OCI-LY7 (cell line): Measurements from ENCODE around the gene VIPR2. TPM values are rescaled to one million over a fixed set of nuclear protein-coding genes. Genes with fewer than 3 reads are reported as not detected.
"Not testable (repeated sequence)": the region's sequence is repeated elsewhere in the genome, so short reads cannot be mapped to it uniquely, and the experiment has no call there.

Experiments used
- BruUV-seq: library from RNA; stranded (reverse); fragments of 400-500 nt; replicated peaks from 2 replicates; lab custom pipeline; 2021; lab: Mats Ljungman, UMichigan
- CTCF ChIA-PET: fragments of 300-600 bp; sonication (Branson Sonifier 250); formaldehyde crosslinking; loops from one replicate; lab custom pipeline; 2022; ENCODE audit warnings: antibody characterized with exemption; ENCODE audit not compliant: unreplicated experiment; lab: Charles Lee
- POLR2A ChIA-PET: fragments of 300-600 bp; sonication (Branson Sonifier 250); formaldehyde crosslinking; loops from one replicate; lab custom pipeline; 2022; ENCODE audit warnings: antibody characterized with exemption; lab: Charles Lee
- DNase-seq: peaks from one replicate; pipeline ENCODE4 v3.0.0-alpha.2; 2015; ENCODE audit warnings: low spot score
- H2AFZ ChIP-seq: fragments of 200-600 bp; sonication (generic), shearing (Covaris generic); 2 replicates; pipeline ENCODE4 v1.6.1; 2014; ENCODE audit warnings: mild to moderate bottlenecking, antibody characterized with exemption, low read length, moderate library complexity
- H3K27ac ChIP-seq: fragments of 200-600 bp; sonication (generic); 2 replicates; pipeline ENCODE4 v1.5.1; 2014; ENCODE audit warnings: mixed run types, low read depth, mild to moderate bottlenecking, moderate library complexity, low read length, inconsistent platforms; ENCODE audit not compliant: poor library complexity, severe bottlenecking
- H3K36me3 ChIP-seq: fragments of 200-600 bp; sonication (generic); 2 replicates; pipeline ENCODE4 v1.6.1; 2014; ENCODE audit warnings: mild to moderate bottlenecking, antibody characterized with exemption, low read length, moderate library complexity, mixed read lengths; ENCODE audit not compliant: insufficient read depth
- H3K4me1 ChIP-seq: fragments of 200-600 bp; sonication (generic); 2 replicates; pipeline ENCODE4 v1.5.1; 2014; ENCODE audit warnings: mild to moderate bottlenecking, low read length; ENCODE audit not compliant: insufficient read depth, poor library complexity, severe bottlenecking
- H3K4me2 ChIP-seq: fragments of 200-600 bp; sonication (generic); 2 replicates; pipeline ENCODE4 v1.6.1; 2014; ENCODE audit warnings: mild to moderate bottlenecking, low read length
- H3K4me3 ChIP-seq: fragments of 200-600 bp; sonication (generic); 2 replicates; pipeline ENCODE4 v1.5.1; 2014; ENCODE audit warnings: mild to moderate bottlenecking, low read depth, low read length; ENCODE audit not compliant: poor library complexity, severe bottlenecking
- H3K79me2 ChIP-seq: fragments of 200-600 bp; sonication (generic); 2 replicates; pipeline ENCODE4 v1.6.1; 2016; ENCODE audit warnings: low read depth, mild to moderate bottlenecking, low read length, moderate library complexity, mixed read lengths; ENCODE audit not compliant: insufficient read depth
- H3K9me2 ChIP-seq: fragments of 200-600 bp; sonication (generic); 2 replicates; pipeline ENCODE4 v1.6.1; 2016; ENCODE audit warnings: mild to moderate bottlenecking, low read length, mixed read lengths; ENCODE audit not compliant: insufficient read depth
- H3K9me3 ChIP-seq: fragments of 200-600 bp; sonication (generic); 2 replicates; pipeline ENCODE4 v1.6.1; 2014; ENCODE audit warnings: mild to moderate bottlenecking, mixed run types, low read length, mixed read lengths
- H4K20me1 ChIP-seq: fragments of 200-600 bp; sonication (generic); 2 replicates; pipeline ENCODE4 v1.6.1; 2014; ENCODE audit warnings: mild to moderate bottlenecking, antibody characterized with exemption, low read length, moderate library complexity, mixed read lengths; ENCODE audit not compliant: insufficient read depth
- CTCF ChIP-seq: fragments of 200-600 bp; sonication (generic); conservative IDR thresholded peaks from 2 replicates; pipeline ENCODE4 v1.5.1; 2014; ENCODE audit warnings: mild to moderate bottlenecking, antibody characterized with exemption, low read length, moderate library complexity, mixed read lengths
- EZH2phosphoT487 ChIP-seq: fragments of 200-600 bp; sonication (generic); IDR thresholded peaks from 2 replicates; pipeline ENCODE4 v1.6.1; 2018; ENCODE audit warnings: low read depth, borderline replicate concordance, mild to moderate bottlenecking, mixed run types, antibody characterized with exemption, low read length, moderate library complexity, mixed read lengths
- intact Hi-C: fragments of 100-400 bp; cut with micrococcal nuclease; formaldehyde crosslinking; loops from one replicate; pipeline ENCODE4 v1.10.0; 2022; ENCODE audit not compliant: unreplicated experiment
- total RNA-seq, 2 experiments: library from RNA; depleted of rRNA in 1 of 2; stranded (reverse); fragments of >200 nt in 1 of 2; shearing (Covaris generic) in 1 of 2; gene quantifications; 2 replicates each; pipeline ENCODE4 v1.2.3, GENCODE V29; 2014 to 2022

VIPR2 gene
- total RNA-seq, 2 experiments from 2014 or later = not detected

- ChIA-PET CTCF (no interaction called here), POLR2A (no interaction called here)
- H3K9me3 ChIP-seq = no peaks in the 10 kb centered on the region
- H3K4me3 ChIP-seq = no peak overlapping the region
- H3K27ac ChIP-seq = no peak overlapping the region
- no peaks in the 10 kb centered on the region for H3K36me3 ChIP-seq
- no peaks in the 10 kb centered on the region for H4K20me1 ChIP-seq
- H3K79me2 ChIP-seq = no peaks in the 10 kb centered on the region
- H2AFZ ChIP-seq = no peak overlapping the region
- H3K9me2 ChIP-seq = no peaks in the 10 kb centered on the region
- TF ChIP-seq EZH2phosphoT487 (no peak), CTCF (no peak)
- no peak overlapping the region for H3K4me2 ChIP-seq
- no peak for DNase-seq
- intact Hi-C loops = no loop called here
- BruUV-seq = no TSS peak
- H3K4me1 ChIP-seq = no peaks in the 10 kb centered on the region
Observed at GRCh38 chr7:159136013-159136412, 8.7 kb downstream of the VIPR2 start.

GRCh38 chr7:159132670-159133443 lies 11.8 kb downstream of the VIPR2 start:
- H4K20me1 ChIP-seq, DNase-seq, H3K79me2 ChIP-seq, H2AFZ ChIP-seq, BruUV-seq, POLR2A ChIA-PET, H3K27ac ChIP-seq, H3K4me2 ChIP-seq, H3K4me1 ChIP-seq, H3K36me3 ChIP-seq, H3K4me3 ChIP-seq, H3K9me2 ChIP-seq, H3K9me3 ChIP-seq, CTCF ChIA-PET: not testable (repeated sequence)
- intact Hi-C loops = loop anchor here (2.0 kb wide), 1 partner anchor 30 kb away; no protein-coding TSS in a partner anchor

- no TSS peak for BruUV-seq
- no peak overlapping the region for H3K4me2 ChIP-seq
- no peaks in the 10 kb centered on the region for H3K9me2 ChIP-seq
- H3K27ac ChIP-seq = no peak overlapping the region
- no peaks in the 10 kb centered on the region for H3K9me3 ChIP-seq
- intact Hi-C loops = no loop called here
- H2AFZ ChIP-seq = no peak overlapping the region
- H3K4me1 ChIP-seq = no peaks in the 10 kb centered on the region
- H3K4me3 ChIP-seq = no peak overlapping the region
- no peak for DNase-seq
- ChIA-PET POLR2A (no interaction called here), CTCF (no interaction called here)
- H4K20me1 ChIP-seq = no peaks in the 10 kb centered on the region
- no peak for TF ChIP-seq CTCF
- no peak for TF ChIP-seq EZH2phosphoT487
- no peaks in the 10 kb centered on the region for H3K79me2 ChIP-seq
- H3K36me3 ChIP-seq = no peaks in the 10 kb centered on the region
Observed at GRCh38 chr7:159130820-159131219, 13.8 kb downstream of the VIPR2 start.
